ENCODE results near the gene SLC1A3.
A peak's percentile ranks its signal among the peaks of the same experiment; 100 is the strongest.

The SLC1A3 gene

GRCh38 chr5:36733183-36733582 lies 126.8 kb downstream of the SLC1A3 start:
- DNase-seq = no peak
- no peak overlapping the region for H3K27ac ChIP-seq
- H3K4me3 ChIP-seq (ENCODE audit: low read depth, low read length) = no peak overlapping the region
- TF ChIP-seq, protein P1, sequence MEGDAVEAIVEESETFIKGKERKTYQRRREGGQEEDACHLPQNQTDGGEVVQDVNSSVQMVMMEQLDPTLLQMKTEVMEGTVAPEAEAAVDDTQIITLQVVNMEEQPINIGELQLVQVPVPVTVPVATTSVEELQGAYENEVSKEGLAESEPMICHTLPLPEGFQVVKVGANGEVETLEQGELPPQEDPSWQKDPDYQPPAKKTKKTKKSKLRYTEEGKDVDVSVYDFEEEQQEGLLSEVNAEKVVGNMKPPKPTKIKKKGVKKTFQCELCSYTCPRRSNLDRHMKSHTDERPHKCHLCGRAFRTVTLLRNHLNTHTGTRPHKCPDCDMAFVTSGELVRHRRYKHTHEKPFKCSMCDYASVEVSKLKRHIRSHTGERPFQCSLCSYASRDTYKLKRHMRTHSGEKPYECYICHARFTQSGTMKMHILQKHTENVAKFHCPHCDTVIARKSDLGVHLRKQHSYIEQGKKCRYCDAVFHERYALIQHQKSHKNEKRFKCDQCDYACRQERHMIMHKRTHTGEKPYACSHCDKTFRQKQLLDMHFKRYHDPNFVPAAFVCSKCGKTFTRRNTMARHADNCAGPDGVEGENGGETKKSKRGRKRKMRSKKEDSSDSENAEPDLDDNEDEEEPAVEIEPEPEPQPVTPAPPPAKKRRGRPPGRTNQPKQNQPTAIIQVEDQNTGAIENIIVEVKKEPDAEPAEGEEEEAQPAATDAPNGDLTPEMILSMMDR (IDR thresholded peaks at IDR 0.05; ENCODE audit: low read depth, low read length, missing control alignments) = no peak
- no peaks in the 10 kb centered on the region for H3K36me3 ChIP-seq (replicated peaks)
- in situ Hi-C loops (cut with HindIII; ENCODE audit: low pct_ligation_motif_present, low sequenced_read_pairs) = no loop called here
- no peaks in the 10 kb centered on the region for H3K27me3 ChIP-seq (replicated peaks)

- H3K4me3 ChIP-seq (ENCODE audit: low read depth, low read length) = no peak overlapping the region
- DNase-seq = peak; percentile 19
- no peak overlapping the region for H3K27ac ChIP-seq
- in situ Hi-C loops (cut with HindIII; ENCODE audit: low pct_ligation_motif_present, low sequenced_read_pairs) = no loop called here
- H3K27me3 ChIP-seq (replicated peaks) = no peaks in the 10 kb centered on the region
- TF ChIP-seq, protein P1 (IDR thresholded peaks at IDR 0.05; ENCODE audit: low read depth, low read length, missing control alignments) = peak; percentile 42
- H3K36me3 ChIP-seq (replicated peaks) = no peaks in the 10 kb centered on the region
Measured at GRCh38 chr5:36734422-36734821, 128.0 kb downstream of the SLC1A3 start.

GRCh38 chr5:36735891-36736290 lies 129.5 kb downstream of the SLC1A3 start:
- Histone ChIP-seq H3K36me3 (replicated peaks) (no peaks in the 10 kb centered on the region), H3K27me3 (replicated peaks) (no peaks in the 10 kb centered on the region), H3K4me3 (ENCODE audit: low read depth, low read length) (no peak overlapping the region), H3K27ac (no peak overlapping the region)
- DNase-seq = no peak
- in situ Hi-C loops (cut with HindIII; ENCODE audit: low pct_ligation_motif_present, low sequenced_read_pairs) = no loop called here
- TF ChIP-seq, protein P1 (IDR thresholded peaks at IDR 0.05; ENCODE audit: low read depth, low read length, missing control alignments) = no peak

Measured in brain microvascular endothelial cell (primary cell).